ENCODE data around the gene BMPR1B. TPM values are rescaled to one million over a fixed set of nuclear protein-coding genes. Genes with fewer than 3 reads are reported as not detected.

Gene BMPR1B
- total and polyA plus RNA-seq, 10 donors = 0.12 to 2.4 (median 1.2) TPM

GRCh38 chr4:95102162-95102790 is 344.5 kb downstream of the BMPR1B start:
- Histone ChIP-seq H3K36me3 (no peaks in the 10 kb centered on the region), H3K4me3 (no peak overlapping the region), H3K9me3 (no peaks in the 10 kb centered on the region), H3K27me3 (replicated peaks in 1 of 7) (no peaks in the 10 kb centered on the region), H3K27ac (no peak overlapping the region), H3K4me1 (no peaks in the 10 kb centered on the region)
- intact Hi-C loops (cut with DNase I; ENCODE audit: low total_unique reads) = no loop called here
- no peak for DNase-seq
- TF ChIP-seq CTCF (IDR thresholded peaks at IDR 0.05 in 8 of 11, conservative IDR thresholded peaks at IDR 0.05 in 3 of 11) = no peak
- TF ChIP-seq POLR2AphosphoS5 (IDR thresholded peaks at IDR 0.05) = no peak
- no peak for TF ChIP-seq POLR2A (IDR thresholded peaks at IDR 0.05)
- WGBS, 5 donors = 80 to 89% (median 83%) methylated on average over 3 of the region's 3 CpGs

- intact Hi-C loops (cut with DNase I; ENCODE audit: low total_unique reads) = no loop called here
- no peak for DNase-seq
- 75 to 91% (median 83%) methylated on average over 4 of the region's 4 CpGs for WGBS, 5 donors
Observed at GRCh38 chr4:95105112-95105511, 347.4 kb downstream of the BMPR1B start.

GRCh38 chr4:95105983-95106382 is 348.2 kb downstream of the BMPR1B start:
- H3K9me3 ChIP-seq = no peaks in the 10 kb centered on the region
- no peak overlapping the region for H3K27ac ChIP-seq
- H3K4me1 ChIP-seq = no peaks in the 10 kb centered on the region
- no peaks in the 10 kb centered on the region for H3K36me3 ChIP-seq
- intact Hi-C loops (cut with DNase I; ENCODE audit: low total_unique reads) = no loop called here
- H3K4me3 ChIP-seq = no peak overlapping the region
- WGBS, 5 donors = 80 to 92% (median 83%) methylated on average over 2 of the region's 2 CpGs
- TF ChIP-seq POLR2A (IDR thresholded peaks at IDR 0.05) (no peak), POLR2AphosphoS5 (IDR thresholded peaks at IDR 0.05) (no peak), CTCF (IDR thresholded peaks at IDR 0.05 in 8 of 11, conservative IDR thresholded peaks at IDR 0.05 in 3 of 11) (no peak)
- no peaks in the 10 kb centered on the region for H3K27me3 ChIP-seq (replicated peaks in 1 of 7)
- no peak for DNase-seq

More at GRCh38 chr4:95105112-95105511, 347.4 kb downstream of the BMPR1B start:
- Histone ChIP-seq H3K36me3 (no peaks in the 10 kb centered on the region), H3K27ac (no peak overlapping the region), H3K9me3 (no peaks in the 10 kb centered on the region), H3K4me3 (no peak overlapping the region), H3K27me3 (replicated peaks in 1 of 7) (no peaks in the 10 kb centered on the region), H3K4me1 (no peaks in the 10 kb centered on the region)
- TF ChIP-seq CTCF (IDR thresholded peaks at IDR 0.05 in 8 of 11, conservative IDR thresholded peaks at IDR 0.05 in 3 of 11) (no peak), POLR2AphosphoS5 (IDR thresholded peaks at IDR 0.05) (no peak), POLR2A (IDR thresholded peaks at IDR 0.05) (no peak)

GRCh38 chr4:95106408-95106928 is 348.7 kb downstream of the BMPR1B start:
- intact Hi-C loops (cut with DNase I; ENCODE audit: low total_unique reads) = no loop called here
- Histone ChIP-seq H3K9me3 (no peaks in the 10 kb centered on the region), H3K36me3 (no peaks in the 10 kb centered on the region), H3K4me1 (no peaks in the 10 kb centered on the region), H3K27me3 (replicated peaks in 1 of 7) (no peaks in the 10 kb centered on the region), H3K4me3 (no peak overlapping the region), H3K27ac (no peak overlapping the region)
- DNase-seq = no peak
- WGBS, 5 donors = 46 to 94% (median 90%) methylated on average over 2 of the region's 2 CpGs
- no peak for TF ChIP-seq POLR2AphosphoS5 (IDR thresholded peaks at IDR 0.05)
- TF ChIP-seq POLR2A (IDR thresholded peaks at IDR 0.05) = no peak
- TF ChIP-seq CTCF (IDR thresholded peaks at IDR 0.05 in 8 of 11, conservative IDR thresholded peaks at IDR 0.05 in 3 of 11) = no peak
